A549 (cell line): ENCODE data around the gene MXI1. TPM values are rescaled to one million over a fixed set of nuclear protein-coding genes. Genes with fewer than 3 reads are reported as not detected.
A peak's percentile ranks its signal among the peaks of the same experiment; 100 is the strongest.

Experiments used
- ATAC-seq, 2 experiments: fragments of 200-7000 bp in 1 of 2; fragments of >200 bp in 1 of 2; cut with Nextera tagmentation in 1 of 2; cut with Tn5 transposase in 1 of 2; 3 replicates each; pipeline versions ENCODE4 v1.8.0 to v1.9.1; 2018 to 2020; ENCODE audit warnings: mild to moderate bottlenecking in 1 of 2, moderate library complexity in 1 of 2
- CTCF ChIA-PET: fragments of 300-600 bp; sonication (Branson Sonifier 250); formaldehyde crosslinking; extraction: SDS; loops from one replicate; lab custom pipeline; 2021; ENCODE audit warnings: antibody characterized with exemption, inconsistent platforms; lab: Yijun Ruan, JAX
- POLR2A ChIA-PET: fragments of 350-600 bp; formaldehyde crosslinking; extraction: SDS; loops from one replicate; lab custom pipeline; 2021; ENCODE audit warnings: antibody characterized with exemption, inconsistent platforms; lab: Yijun Ruan, JAX
- DNase-seq, 2 experiments: peaks; one replicate each; pipeline versions ENCODE4 v3.0.0 to v3.0.0-alpha.2; 2011 to 2016; ENCODE audit warnings: low read depth in 1 of 2, low spot score in 1 of 2
- FAIRE-seq: peaks from 2 replicates; lab custom pipeline; 2011; peaks lifted over from hg19 to GRCh38; lab: Jason Lieb, UNC
- H3K27ac ChIP-seq, 2 experiments: fragments of >200 bp; sonication (Bioruptor Twin); formaldehyde crosslinking; 3 replicates each; pipeline ENCODE4 v1.5.1; 2016 to 2017
- H3K4me1 ChIP-seq: fragments of >200 bp; sonication (Bioruptor Twin); formaldehyde crosslinking; 3 replicates; pipeline ENCODE4 v1.6.1; 2016
- H3K4me2 ChIP-seq: fragments of >200 bp; sonication (Bioruptor Twin); formaldehyde crosslinking; 3 replicates; pipeline ENCODE4 v1.6.1; 2016
- H3K4me3 ChIP-seq: fragments of >200 bp; sonication (Bioruptor Twin); formaldehyde crosslinking; 3 replicates; pipeline ENCODE4 v1.5.1; 2016
- H3K9me3 ChIP-seq: fragments of >200 bp; sonication (Bioruptor Twin); formaldehyde crosslinking; 3 replicates; pipeline ENCODE4 v1.6.1; 2016
- BHLHE40 ChIP-seq: IDR thresholded peaks from 2 replicates; pipeline ENCODE4 v1.6.1; 2012; ENCODE audit warnings: low read depth, low read length, inconsistent platforms
- FOSL2 ChIP-seq, 2 experiments: fragments of 450-650 bp in 1 of 2; fragments of >200 bp in 1 of 2; sonication (Bioruptor Twin) in 1 of 2; formaldehyde crosslinking; IDR thresholded peaks; 2 replicates each; pipeline versions ENCODE4 v1.5.0 to v1.6.1; 2016 to 2020; ENCODE audit warnings: mild to moderate bottlenecking in 1 of 2, moderate library complexity in 1 of 2
- MAFK ChIP-seq: fragments of 450-650 bp; IDR thresholded peaks from 2 replicates; pipeline ENCODE4 v1.6.1; 2014; ENCODE audit not compliant: partially characterized antibody
- NR3C1 ChIP-seq: fragments of >200 bp; sonication (Bioruptor Twin); formaldehyde crosslinking; IDR thresholded peaks from 3 replicates; pipeline ENCODE4 v1.6.1; 2017
- WGBS: methylation state at CpG from one replicate; pipeline ENCODE4 v1.1.6; 2017; ENCODE audit errors: missing lambda C conversion rate; 5-methylcytosine and 5-hydroxymethylcytosine counted together
- polyA plus RNA-seq, 4 experiments: library from polyadenylated mRNA; depleted of rRNA in 3 of 4; stranded (reverse); fragments of >200 nt; fragmentation: RNase III in 1 of 4; extraction: RNeasy Plus Mini Kit Qiagen cat#74134 plus additional on column Dnase treatment in 1 of 4; gene quantifications; 2 replicates in 3 of 4; 3 replicates in 1 of 4; pipeline ENCODE4 v1.2.3, GENCODE V29; 2011 to 2017
- TF ChIP-seq, protein P1 (sequence below): fragments of 200-600 bp; sonication (generic); IDR thresholded peaks from 2 replicates; pipeline ENCODE4 v1.6.1; 2016; ENCODE audit warnings: antibody characterized with exemption, mild to moderate bottlenecking, moderate library complexity
- TF ChIP-seq, protein P2 (sequence below): fragments of >200 bp; sonication (Bioruptor Twin); formaldehyde crosslinking; IDR thresholded peaks from 2 replicates; pipeline ENCODE4 v1.6.1; 2016

The MXI1 gene
- polyA plus RNA-seq, 2 of the 4 experiments (the other 2 are of a cell fraction): 7.1 to 15.7 TPM

DNA sequence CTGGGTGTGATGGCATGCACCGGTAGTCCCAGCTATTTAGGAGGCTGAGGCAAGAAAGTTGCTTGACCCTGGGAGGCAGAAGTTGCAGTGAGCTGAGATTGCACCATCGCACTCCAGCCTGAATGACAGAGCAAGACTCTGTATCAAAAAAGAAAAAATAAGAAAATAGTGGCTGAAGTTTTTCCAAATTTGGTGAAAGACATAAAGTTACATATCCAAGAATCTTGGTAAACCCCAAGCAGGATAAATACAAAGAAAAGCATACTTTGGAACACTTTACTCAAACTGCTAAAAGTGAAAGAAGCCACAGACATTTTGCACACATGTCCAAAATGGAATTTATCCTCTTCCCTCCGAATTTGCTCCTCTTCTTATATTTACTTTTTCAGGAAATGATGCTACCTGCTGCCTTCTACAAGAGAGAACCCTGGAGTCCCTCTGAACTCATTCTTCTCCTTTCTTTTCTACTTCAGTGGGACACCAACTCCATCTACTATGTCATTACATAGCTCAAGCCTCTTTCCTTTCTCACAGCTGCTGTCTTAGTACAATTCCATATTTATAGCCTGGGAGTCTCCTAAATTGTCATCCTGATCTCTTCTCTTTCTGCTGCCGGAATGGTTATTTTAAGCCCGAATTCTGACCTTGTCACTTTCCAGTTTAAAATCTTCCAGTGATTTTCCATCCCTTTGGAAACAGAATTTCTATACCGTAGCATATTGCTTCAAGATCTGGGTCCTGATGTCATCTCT is 114.6 kb downstream of the MXI1 start:
- no peak overlapping the region for H3K4me2 ChIP-seq
- WGBS: 81% methylated on average over 6 of the region's 6 CpGs
- no peak overlapping the region for H3K4me3 ChIP-seq
- ATAC-seq: no peak
- DNase-seq: no peak
- H3K4me1 ChIP-seq: peaks cover 26% of the 10 kb centered on the region
- FAIRE-seq: no peak
- TF ChIP-seq BHLHE40: no peak
- no peak for TF ChIP-seq NR3C1
- TF ChIP-seq, protein P1, sequence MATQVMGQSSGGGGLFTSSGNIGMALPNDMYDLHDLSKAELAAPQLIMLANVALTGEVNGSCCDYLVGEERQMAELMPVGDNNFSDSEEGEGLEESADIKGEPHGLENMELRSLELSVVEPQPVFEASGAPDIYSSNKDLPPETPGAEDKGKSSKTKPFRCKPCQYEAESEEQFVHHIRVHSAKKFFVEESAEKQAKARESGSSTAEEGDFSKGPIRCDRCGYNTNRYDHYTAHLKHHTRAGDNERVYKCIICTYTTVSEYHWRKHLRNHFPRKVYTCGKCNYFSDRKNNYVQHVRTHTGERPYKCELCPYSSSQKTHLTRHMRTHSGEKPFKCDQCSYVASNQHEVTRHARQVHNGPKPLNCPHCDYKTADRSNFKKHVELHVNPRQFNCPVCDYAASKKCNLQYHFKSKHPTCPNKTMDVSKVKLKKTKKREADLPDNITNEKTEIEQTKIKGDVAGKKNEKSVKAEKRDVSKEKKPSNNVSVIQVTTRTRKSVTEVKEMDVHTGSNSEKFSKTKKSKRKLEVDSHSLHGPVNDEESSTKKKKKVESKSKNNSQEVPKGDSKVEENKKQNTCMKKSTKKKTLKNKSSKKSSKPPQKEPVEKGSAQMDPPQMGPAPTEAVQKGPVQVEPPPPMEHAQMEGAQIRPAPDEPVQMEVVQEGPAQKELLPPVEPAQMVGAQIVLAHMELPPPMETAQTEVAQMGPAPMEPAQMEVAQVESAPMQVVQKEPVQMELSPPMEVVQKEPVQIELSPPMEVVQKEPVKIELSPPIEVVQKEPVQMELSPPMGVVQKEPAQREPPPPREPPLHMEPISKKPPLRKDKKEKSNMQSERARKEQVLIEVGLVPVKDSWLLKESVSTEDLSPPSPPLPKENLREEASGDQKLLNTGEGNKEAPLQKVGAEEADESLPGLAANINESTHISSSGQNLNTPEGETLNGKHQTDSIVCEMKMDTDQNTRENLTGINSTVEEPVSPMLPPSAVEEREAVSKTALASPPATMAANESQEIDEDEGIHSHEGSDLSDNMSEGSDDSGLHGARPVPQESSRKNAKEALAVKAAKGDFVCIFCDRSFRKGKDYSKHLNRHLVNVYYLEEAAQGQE: no peak
- ChIA-PET CTCF (interaction anchor here (1.1 to 3.4 kb wide), 3 partner anchors 12 to 280 kb away, joined by 3 to 11 read pairs (median 4); no protein-coding TSS in a partner anchor), POLR2A (no interaction called here)
- peaks cover 28% of the 10 kb centered on the region for H3K9me3 ChIP-seq
- H3K27ac ChIP-seq: peak overlapping the region in 1 of 2 experiments; percentile 66; a peak in 2 of 6 replicates

DNA sequence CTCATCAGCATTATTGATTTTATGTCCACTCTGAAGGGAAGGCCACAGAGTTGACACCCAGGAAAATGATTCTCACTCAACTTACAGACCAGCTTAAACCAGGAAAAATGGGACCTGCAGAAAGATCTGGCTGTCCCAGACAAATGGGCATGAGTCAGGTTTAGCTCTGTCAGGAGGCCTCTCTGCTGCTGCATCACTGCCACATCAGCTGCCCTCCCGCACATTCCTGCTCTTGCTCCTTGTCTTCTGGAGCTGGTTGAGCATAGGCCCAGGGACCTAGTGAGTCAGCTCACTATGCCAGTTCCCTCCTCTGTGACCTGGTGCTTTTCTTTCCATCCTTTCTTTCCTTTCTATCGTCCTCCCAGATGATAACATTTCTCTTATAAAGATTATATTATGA is 116.1 kb downstream of the MXI1 start:
- FAIRE-seq: no peak
- 58% methylated on average over 2 of the region's 2 CpGs for WGBS
- CTCF ChIA-PET: interaction anchor here (0.5 to 3.7 kb wide), 10 partner anchors 11 to 287 kb away, joined by 3 to 16 read pairs (median 3); no protein-coding TSS in a partner anchor
- TF ChIP-seq FOSL2 (IDR thresholded peaks at IDR 0.05) (no peak), FOSL2 (CRISPR knock-in tag; IDR thresholded peaks at IDR 0.05) (0 out of 2 replicates have a peak, but pooled peaks have one; percentile 30), MAFK (peak; percentile 63)
- TF ChIP-seq, protein P2, sequence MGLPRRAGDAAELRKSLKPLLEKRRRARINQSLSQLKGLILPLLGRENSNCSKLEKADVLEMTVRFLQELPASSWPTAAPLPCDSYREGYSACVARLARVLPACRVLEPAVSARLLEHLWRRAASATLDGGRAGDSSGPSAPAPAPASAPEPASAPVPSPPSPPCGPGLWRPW: no peak
- TF ChIP-seq, all 56 proteins: peak for 2
- H3K4me1 ChIP-seq: peaks cover 35% of the 10 kb centered on the region
- peak overlapping the region; percentile 66 to 68 for H3K27ac ChIP-seq
- no peak overlapping the region for H3K4me3 ChIP-seq
- peaks cover 28% of the 10 kb centered on the region for H3K9me3 ChIP-seq
- ATAC-seq: peak; percentile 78 to 81
- DNase-seq: peak in 1 of 2 experiments; percentile 66
- no peak overlapping the region; the same call in 2 of the 3 replicates for H3K4me2 ChIP-seq
- POLR2A ChIA-PET: interaction anchor here (1.6 kb wide), 1 partner anchor 19 kb away, joined by 3 read pairs; the partner anchor contains the start of gene SMNDC1

DNA sequence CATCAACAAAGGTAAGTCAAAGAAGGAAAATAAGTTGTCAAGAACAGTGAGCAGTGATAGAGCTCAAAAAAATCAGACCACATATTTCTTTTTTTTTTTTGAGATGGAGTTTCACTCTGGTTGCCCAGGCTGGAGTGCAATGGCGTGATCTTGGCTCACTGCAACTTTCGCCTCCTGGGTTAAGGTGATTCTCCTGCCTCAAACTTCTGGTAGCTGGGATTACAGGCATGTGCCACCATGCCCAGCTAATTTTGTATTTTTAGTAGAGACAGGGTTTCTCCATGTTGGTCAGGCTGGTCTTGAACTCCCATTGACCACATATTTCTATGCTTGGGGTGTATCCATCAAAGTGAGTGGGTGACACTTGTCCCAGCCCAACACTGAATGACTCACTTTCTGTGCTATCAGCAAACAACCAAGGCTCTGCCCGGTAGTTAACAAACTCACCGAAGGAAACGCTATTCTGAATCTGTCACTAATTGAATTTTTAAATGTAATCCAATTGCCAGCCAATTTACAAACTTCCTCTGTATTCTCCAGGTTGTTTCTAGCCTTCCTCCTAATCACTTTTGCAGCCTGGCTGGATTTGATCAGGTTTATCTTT is 116.9 kb downstream of the MXI1 start:
- DNase-seq: peak in 1 of 2 experiments; percentile 48
- Histone ChIP-seq H3K27ac (peak overlapping the region; percentile 66 to 68), H3K4me2 (peak overlapping the region; percentile 55), H3K9me3 (peaks cover 28% of the 10 kb centered on the region), H3K4me1 (peaks cover 35% of the 10 kb centered on the region), H3K4me3 (no peak overlapping the region)
- ChIA-PET CTCF (interaction anchor here (0.5 to 4.8 kb wide), 6 partner anchors 10 to 222 kb away, joined by 3 to 27 read pairs (median 8); no protein-coding TSS in a partner anchor), POLR2A (interaction anchor here (1.6 kb wide), 1 partner anchor 20 kb away, joined by 3 read pairs; the partner anchor contains the start of gene SMNDC1)
- TF ChIP-seq FOSL2 (IDR thresholded peaks at IDR 0.05) (no peak), FOSL2 (CRISPR knock-in tag; IDR thresholded peaks at IDR 0.05) (peak; percentile 63)
- TF ChIP-seq, protein P1: no peak
- ATAC-seq: peak; percentile 57 to 64; a peak in 4 of 6 replicates
- FAIRE-seq: no peak
- WGBS: 42% methylated on average over 5 of the region's 5 CpGs
